GM21526 (cell line): ENCODE results near the gene KLHL6.
"Not testable (repeated sequence)": the region's sequence is repeated elsewhere in the genome, so short reads cannot be mapped to it uniquely, and the experiment has no call there.

ENCODE experiments used
- ATAC-seq: cut with Tn5 transposase; IDR thresholded peaks from one replicate; pipeline ENCODE4 v1.9.1; 2021; ENCODE audit warnings: moderate library complexity; ENCODE audit not compliant: unreplicated experiment, low FRiP score

The KLHL6 gene

GRCh38 chr3:183489455-183490210, 65.9 kb downstream of the KLHL6 start:
- ATAC-seq: no peak

- no peak for ATAC-seq
These were observed 67.2 kb downstream of the KLHL6 start for GRCh38 chr3:183488343-183488742.

GRCh38 chr3:183487896-183488295, 67.6 kb downstream of the KLHL6 start:
- ATAC-seq: no peak

- no peak for ATAC-seq
These were observed 68.5 kb downstream of the KLHL6 start for GRCh38 chr3:183487016-183487415.

GRCh38 chr3:183486472-183486871, 69.0 kb downstream of the KLHL6 start:
- ATAC-seq: no peak

- ATAC-seq: no peak
These were observed 69.9 kb downstream of the KLHL6 start for GRCh38 chr3:183485585-183485984.

GRCh38 chr3:183485093-183485492, 70.4 kb downstream of the KLHL6 start:
- no peak for ATAC-seq

- ATAC-seq: no peak
These were observed 71.0 kb downstream of the KLHL6 start for GRCh38 chr3:183484431-183485075.

- ATAC-seq: no peak
These were observed 73.9 kb downstream of the KLHL6 start for GRCh38 chr3:183481582-183481981.

GRCh38 chr3:183478501-183478900, 77.0 kb downstream of the KLHL6 start:
- ATAC-seq: no peak

- ATAC-seq: no peak
These were observed 77.6 kb downstream of the KLHL6 start for GRCh38 chr3:183477801-183478456.

- not testable (repeated sequence) for ATAC-seq
These were observed 79.7 kb downstream of the KLHL6 start for GRCh38 chr3:183475764-183476162.

GRCh38 chr3:183475016-183475763, 80.3 kb downstream of the KLHL6 start:
- ATAC-seq: no peak

- no peak for ATAC-seq
These were observed 81.5 kb downstream of the KLHL6 start for GRCh38 chr3:183473969-183474368.

GRCh38 chr3:183472155-183472554, 83.4 kb downstream of the KLHL6 start:
- ATAC-seq: no peak

GRCh38 chr3:183468424-183468823, 87.1 kb downstream of the KLHL6 start:
- ATAC-seq: no peak

- ATAC-seq: no peak
These were observed 88.9 kb downstream of the KLHL6 start for GRCh38 chr3:183466575-183466974.

- ATAC-seq: not testable (repeated sequence)
These were observed 89.8 kb downstream of the KLHL6 start for GRCh38 chr3:183465710-183466109.

- ATAC-seq: no peak
These were observed 91.0 kb downstream of the KLHL6 start for GRCh38 chr3:183464480-183464879.

GRCh38 chr3:183460081-183461055, 95.1 kb downstream of the KLHL6 start:
- no peak for ATAC-seq
